Panc1 (cell line): ENCODE data around the gene KCNN3. TPM values are rescaled to one million over a fixed set of nuclear protein-coding genes. Genes with fewer than 3 reads are reported as not detected.

Source experiments
- ATAC-seq: fragments of 200-7000 bp; cut with Tn5 transposase; 2 replicates; pipeline ENCODE4 v1.9.1; 2020; ENCODE audit warnings: mild to moderate bottlenecking, moderate library complexity
- BruUV-seq: library from RNA; stranded (reverse); fragments of 400-500 nt; replicated peaks from 2 replicates; lab custom pipeline; 2021; lab: Mats Ljungman, UMichigan
- CTCF ChIA-PET: fragments of 300-600 bp; sonication (Branson Sonifier 250); formaldehyde crosslinking; loops from one replicate; lab custom pipeline; 2022; ENCODE audit warnings: antibody characterized with exemption; lab: Charles Lee
- POLR2A ChIA-PET: fragments of 300-600 bp; sonication (Branson Sonifier 250); formaldehyde crosslinking; loops from one replicate; lab custom pipeline; 2022; ENCODE audit warnings: antibody characterized with exemption; lab: Charles Lee
- DNase-seq: peaks from one replicate; pipeline ENCODE4 v3.0.0-alpha.2; 2010; ENCODE audit warnings: low read depth, low spot score
- H3K27ac ChIP-seq: 2 replicates; pipeline ENCODE4 v1.5.1; 2011; ENCODE audit warnings: mild to moderate bottlenecking, low read length, inconsistent platforms
- H3K27me3 ChIP-seq: fragments of 200-500 bp; sonication (Bioruptor generic); 2 replicates; pipeline ENCODE4 v1.6.0; 2014; ENCODE audit warnings: low read length, inconsistent platforms; ENCODE audit not compliant: control insufficient read depth, insufficient read depth
- H3K36me3 ChIP-seq: fragments of 200-500 bp; sonication (Bioruptor generic); 2 replicates; pipeline ENCODE4 v1.5.1; 2014; ENCODE audit warnings: inconsistent platforms, mild to moderate bottlenecking, low read length, moderate library complexity; ENCODE audit not compliant: control insufficient read depth, insufficient read depth
- H3K4me1 ChIP-seq: 2 replicates; pipeline ENCODE4 v1.5.1; 2011; ENCODE audit warnings: inconsistent platforms, mild to moderate bottlenecking, low read length, moderate library complexity; ENCODE audit not compliant: control insufficient read depth, insufficient read depth
- H3K4me3 ChIP-seq, 2 experiments: 2 replicates each; pipeline ENCODE4 v1.5.1; 2011 to 2012; ENCODE audit warnings: low read depth in 2 of 2, low read length in 2 of 2, mild to moderate bottlenecking in 2 of 2, inconsistent platforms in 1 of 2, moderate library complexity in 1 of 2
- H3K9me3 ChIP-seq: fragments of 200-500 bp; sonication (Bioruptor generic); 2 replicates; pipeline ENCODE4 v1.5.1; 2014; ENCODE audit warnings: low read depth, mild to moderate bottlenecking, inconsistent platforms, low read length, moderate library complexity; ENCODE audit not compliant: control insufficient read depth, insufficient read depth
- CTCF ChIP-seq: fragments of 450-650 bp; IDR thresholded peaks from 2 replicates; pipeline ENCODE4 v1.5.1; 2017; ENCODE audit warnings: mild to moderate bottlenecking
- POLR2AphosphoS5 ChIP-seq: IDR thresholded peaks from 2 replicates; pipeline ENCODE4 v1.6.1; 2012; ENCODE audit warnings: mild to moderate bottlenecking, low read depth, low read length, moderate library complexity
- REST ChIP-seq, 2 experiments: IDR thresholded peaks; 2 replicates each; pipeline ENCODE4 v1.6.1; 2011 to 2012; ENCODE audit warnings: low read depth in 2 of 2, control low read depth in 1 of 2, low read length in 1 of 2, mild to moderate bottlenecking in 1 of 2, moderate library complexity in 1 of 2; ENCODE audit not compliant: insufficient read depth in 1 of 2
- SIN3A ChIP-seq: IDR thresholded peaks from 2 replicates; pipeline ENCODE4 v1.6.1; 2012; ENCODE audit warnings: low read depth, mild to moderate bottlenecking, low read length, moderate library complexity, borderline replicate concordance; ENCODE audit not compliant: insufficient read depth
- TCF7L2 ChIP-seq: IDR thresholded peaks from 2 replicates; pipeline ENCODE4 v1.6.1; 2011; ENCODE audit warnings: mild to moderate bottlenecking, low read depth, low read length, inconsistent platforms
- in situ Hi-C: cut with HindIII; loops from 2 replicates; pipeline ENCODE4 v1.10.0; 2016; ENCODE audit warnings: low sequenced_read_pairs, low pct_unique_long_range_greater_than_20kb
- intact Hi-C: fragments of 100-400 bp; cut with micrococcal nuclease; formaldehyde crosslinking; loops from one replicate; pipeline ENCODE4 v1.10.0; 2022; ENCODE audit not compliant: unreplicated experiment
- total RNA-seq: library from RNA; stranded (reverse); gene quantifications from one replicate; pipeline ENCODE4 v1.2.1, GENCODE V29; 2021; ENCODE audit not compliant: unreplicated experiment

KCNN3 gene
- total RNA-seq, 1 experiment from 2014 or later: 0.05 TPM

- ATAC-seq (no peak), DNase-seq (no peak)
- ChIA-PET POLR2A (no interaction called here), CTCF (no interaction called here)
- Histone ChIP-seq H3K4me3 (no peak overlapping the region), H3K27ac (no peak overlapping the region), H3K36me3 (no peaks in the 10 kb centered on the region), H3K4me1 (no peaks in the 10 kb centered on the region), H3K27me3 (no peaks in the 10 kb centered on the region), H3K9me3 (no peaks in the 10 kb centered on the region; the same call in 1 of the 2 replicates)
- in situ Hi-C loops (no loop called here), intact Hi-C loops (no loop called here)
- no TSS peak for BruUV-seq
- TF ChIP-seq SIN3A: no peak
- TF ChIP-seq REST (IDR thresholded peaks at IDR 0.05; ENCODE audit: insufficient read depth in 1 of 2, low read depth in 2 of 2, low read length in 1 of 2): no peak
- no peak for TF ChIP-seq POLR2AphosphoS5
- TF ChIP-seq TCF7L2: no peak
- TF ChIP-seq CTCF: no peak
These were observed 91.8 kb downstream of the KCNN3 start for GRCh38 chr1:154778275-154778674.

- no peak for TF ChIP-seq TCF7L2
- TF ChIP-seq SIN3A: no peak
- TF ChIP-seq POLR2AphosphoS5: no peak
- H3K27ac ChIP-seq: no peak overlapping the region
- ATAC-seq: no peak
- in situ Hi-C loops: no loop called here
- H3K27me3 ChIP-seq: no peaks in the 10 kb centered on the region
- no peaks in the 10 kb centered on the region; the same call in 1 of the 2 replicates for H3K9me3 ChIP-seq
- DNase-seq: no peak
- no TSS peak for BruUV-seq
- no peaks in the 10 kb centered on the region for H3K36me3 ChIP-seq
- ChIA-PET POLR2A (no interaction called here), CTCF (no interaction called here)
- H3K4me3 ChIP-seq: no peak overlapping the region
- intact Hi-C loops: no loop called here
- no peaks in the 10 kb centered on the region for H3K4me1 ChIP-seq
These were observed 92.3 kb downstream of the KCNN3 start for GRCh38 chr1:154777781-154778180.

GRCh38 chr1:154777154-154777553 is 92.9 kb downstream of the KCNN3 start:
- Histone ChIP-seq H3K9me3 (no peaks in the 10 kb centered on the region; the same call in 1 of the 2 replicates), H3K4me1 (no peaks in the 10 kb centered on the region), H3K36me3 (no peaks in the 10 kb centered on the region), H3K27ac (no peak overlapping the region), H3K27me3 (no peaks in the 10 kb centered on the region), H3K4me3 (no peak overlapping the region)
- CTCF ChIA-PET: no interaction called here
- TF ChIP-seq TCF7L2 (no peak), POLR2AphosphoS5 (no peak), SIN3A (no peak), REST (IDR thresholded peaks at IDR 0.05; ENCODE audit: insufficient read depth in 1 of 2, low read depth in 2 of 2, low read length in 1 of 2) (no peak)
- ATAC-seq (no peak), DNase-seq (no peak)
- POLR2A ChIA-PET: no interaction called here
- BruUV-seq: no TSS peak
- in situ Hi-C loops (no loop called here), intact Hi-C loops (no loop called here)
